GM21737 (cell line): ENCODE results near the gene ING3.
"Not testable (repeated sequence)": the region's sequence is repeated elsewhere in the genome, so short reads cannot be mapped to it uniquely, and the experiment has no call there.

ENCODE experiments used
- ATAC-seq: cut with Tn5 transposase; IDR thresholded peaks from one replicate; pipeline ENCODE4 v1.9.1; 2021; ENCODE audit warnings: mild to moderate bottlenecking, moderate library complexity; ENCODE audit not compliant: unreplicated experiment

ING3 gene

GRCh38 chr7:120949998-120950538 is 509 bp upstream of the ING3 start:
- ATAC-seq, result no peak

- ATAC-seq, result no peak
These were observed 727 bp downstream of the ING3 start for GRCh38 chr7:120951309-120951699.

- ATAC-seq, result no peak
These were observed 1.2 kb downstream of the ING3 start for GRCh38 chr7:120951826-120952225.

GRCh38 chr7:120955577-120956149 is 5.1 kb downstream of the ING3 start:
- ATAC-seq, result peak; percentile 33

GRCh38 chr7:120959929-120960484 is 9.4 kb downstream of the ING3 start:
- no peak for ATAC-seq

DNA sequence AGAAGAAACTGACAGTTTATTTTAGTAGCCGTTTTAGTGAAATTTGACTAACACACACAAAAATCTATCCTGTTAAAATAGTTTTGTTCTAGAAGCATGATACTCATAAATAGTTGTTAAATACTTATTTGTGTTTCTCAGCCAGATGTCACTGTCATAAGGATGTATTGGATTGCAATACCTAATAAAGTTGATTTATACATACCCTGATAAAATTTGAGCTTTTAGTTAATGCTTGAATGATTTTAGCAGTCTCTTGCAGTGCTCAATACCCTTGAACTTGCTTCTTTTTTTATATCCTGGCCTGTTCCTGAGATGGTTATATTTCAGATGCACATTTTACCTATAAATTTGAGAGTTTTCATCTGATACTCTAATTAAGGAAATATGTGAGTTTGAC is 10.1 kb downstream of the ING3 start:
- ATAC-seq, result no peak

DNA sequence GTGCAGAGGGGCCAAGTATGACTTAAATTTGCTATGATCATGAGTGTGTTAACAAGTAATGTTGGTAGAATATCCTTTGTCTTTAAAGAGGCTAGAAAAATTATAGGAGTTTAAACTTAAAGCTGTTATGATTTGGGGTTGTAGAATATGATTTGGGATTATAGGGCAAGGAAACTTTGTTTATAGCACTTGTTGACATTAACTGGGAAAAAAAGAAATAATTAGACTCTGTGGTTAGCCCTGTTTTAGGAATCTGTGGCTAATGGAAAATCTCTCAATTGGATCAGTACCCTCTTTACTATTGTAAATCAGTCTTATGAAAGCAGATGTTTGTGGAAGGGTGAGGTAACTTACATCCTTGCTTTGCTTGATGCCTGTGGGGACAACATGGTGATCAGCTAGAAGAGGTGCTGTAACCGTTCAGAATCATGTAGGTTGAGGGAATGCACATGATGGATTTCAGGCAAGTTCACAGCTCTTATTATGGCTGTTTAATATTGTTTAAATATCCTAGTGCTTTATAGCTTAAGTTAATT is 11.1 kb downstream of the ING3 start:
- ATAC-seq, result no peak

DNA sequence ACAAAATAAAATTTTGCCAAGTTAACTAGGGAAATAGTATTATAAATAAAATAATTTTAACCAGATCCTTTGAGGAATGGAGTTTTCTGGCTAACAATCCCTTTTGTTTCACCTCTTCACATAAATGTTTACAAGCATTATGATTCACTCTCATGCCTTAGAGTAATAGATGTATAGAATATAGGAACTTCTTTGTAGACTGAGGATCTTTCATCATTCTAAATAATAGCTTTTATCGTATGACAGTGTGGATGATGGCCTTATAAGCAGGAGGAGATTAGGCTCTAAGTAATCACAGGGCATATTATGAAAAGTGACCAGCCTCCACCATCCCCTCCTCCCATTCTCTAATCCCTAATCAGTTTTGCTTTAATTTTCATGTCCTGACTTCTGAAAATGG is 13.5 kb downstream of the ING3 start:
- no peak for ATAC-seq

- ATAC-seq, result no peak
These were observed 16.4 kb downstream of the ING3 start for GRCh38 chr7:120966961-120967360.

DNA sequence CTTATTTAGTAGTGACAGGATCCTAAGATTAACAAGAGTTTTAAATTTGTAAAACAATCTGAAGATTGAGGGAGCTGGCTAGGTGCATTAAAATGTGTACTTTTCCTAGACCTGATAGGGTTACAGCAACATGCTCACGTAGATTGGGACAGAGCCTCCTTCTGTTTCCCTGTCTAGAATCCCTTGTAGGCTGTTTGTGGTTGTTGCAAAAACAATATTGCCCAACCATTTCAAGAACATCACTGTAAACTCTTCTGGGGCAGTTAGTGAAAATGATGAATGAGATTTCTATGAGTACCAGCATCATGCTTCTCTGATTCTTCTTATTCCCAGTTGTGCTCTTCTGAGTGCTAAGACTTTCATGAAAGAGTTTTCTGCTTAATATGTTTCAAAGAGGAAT is 23.3 kb downstream of the ING3 start:
- ATAC-seq, result no peak

- no peak for ATAC-seq
These were observed 29.4 kb downstream of the ING3 start for GRCh38 chr7:120979765-120980499.

GRCh38 chr7:120981117-120981516 is 30.5 kb downstream of the ING3 start:
- ATAC-seq, result no peak

GRCh38 chr7:120981888-120982615 is 31.5 kb downstream of the ING3 start:
- ATAC-seq, result no peak

DNA sequence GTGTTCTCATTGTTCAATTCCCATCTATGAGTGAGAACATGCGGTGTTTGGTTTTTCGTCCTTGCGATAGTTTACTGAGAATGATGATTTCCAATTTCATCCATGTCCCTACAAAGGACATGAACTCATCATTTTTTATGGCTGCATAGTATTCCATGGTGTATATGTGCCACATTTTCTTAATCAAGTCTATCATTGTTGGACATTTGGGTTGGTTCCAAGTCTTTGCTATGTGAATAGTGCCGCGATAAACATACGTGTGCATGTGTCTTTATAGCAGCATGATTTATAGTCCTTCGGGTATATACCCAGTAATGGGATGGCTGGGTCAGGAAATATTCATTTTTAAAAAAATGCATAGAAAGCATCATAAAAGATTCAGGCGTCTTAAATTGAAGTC is 33.0 kb downstream of the ING3 start:
- not testable (repeated sequence) for ATAC-seq

GRCh38 chr7:120984406-120984805 is 33.8 kb downstream of the ING3 start:
- no peak for ATAC-seq

- no peak for ATAC-seq
These were observed 34.7 kb downstream of the ING3 start for GRCh38 chr7:120985130-120985758.

- no peak for ATAC-seq
These were observed 35.3 kb downstream of the ING3 start for GRCh38 chr7:120985839-120986238.

DNA sequence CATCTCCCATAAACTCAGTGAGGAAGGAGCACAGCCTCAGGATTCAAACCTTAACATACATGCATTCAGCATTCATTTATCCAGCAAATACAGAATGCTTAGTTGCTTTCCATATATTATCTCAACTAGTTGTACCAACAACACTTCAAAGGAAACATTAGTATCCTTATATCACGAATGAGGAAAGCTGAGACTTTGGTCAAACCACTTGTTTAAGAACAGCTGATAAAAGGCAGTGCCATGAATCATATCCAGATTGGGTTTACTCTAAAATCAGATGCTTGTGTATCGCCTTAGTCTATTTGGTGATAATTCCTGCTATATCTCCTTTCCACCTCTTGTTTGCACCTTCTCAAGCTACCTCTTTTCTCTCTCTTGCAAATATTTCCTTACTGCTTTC is 36.1 kb downstream of the ING3 start:
- no peak for ATAC-seq

DNA sequence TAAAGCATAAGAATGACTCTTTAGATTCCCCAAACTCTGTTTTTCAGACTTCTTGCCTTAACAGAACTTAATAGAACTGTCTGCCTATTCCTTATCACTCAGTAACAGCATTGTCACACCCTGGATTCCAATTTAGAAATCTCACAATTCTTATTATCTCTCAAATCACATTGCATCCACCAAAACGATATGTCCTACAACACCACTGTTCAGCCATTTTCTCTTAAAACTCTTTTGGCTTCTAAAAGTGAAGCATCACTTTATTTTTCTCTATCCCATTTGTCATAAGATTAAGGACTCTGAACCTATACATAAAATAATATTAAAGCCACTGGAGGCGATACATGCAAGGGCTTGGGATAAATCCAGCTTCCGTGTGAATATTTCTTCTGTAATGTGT is 36.7 kb downstream of the ING3 start:
- no peak for ATAC-seq

- ATAC-seq, result peak; percentile 98
These were observed 37.4 kb downstream of the ING3 start for GRCh38 chr7:120987683-120988590.
